H1 (cell line): Measurements from ENCODE around the gene TM9SF3. TPM values are rescaled to one million over a fixed set of nuclear protein-coding genes. Genes with fewer than 3 reads are reported as not detected.

ENCODE experiments used
- CTCF ChIA-PET: fragments of 300-600 bp; sonication (Branson Sonifier 250); formaldehyde crosslinking; loops from one replicate; lab custom pipeline; 2021; ENCODE audit not compliant: partially characterized antibody; lab: Charles Lee
- POLR2A ChIA-PET: fragments of 300-600 bp; sonication (Branson Sonifier 250); formaldehyde crosslinking; loops from one replicate; lab custom pipeline; 2021; ENCODE audit warnings: inconsistent platforms; ENCODE audit not compliant: partially characterized antibody; lab: Charles Lee
- DNase-seq, 2 experiments: peaks; one replicate each; pipeline versions ENCODE4 v3.0.0 to v3.0.0-alpha.2; 2010 to 2022; ENCODE audit warnings: low spot score in 2 of 2, low read depth in 1 of 2, mixed read lengths in 1 of 2
- FAIRE-seq: peaks from 2 replicates; lab custom pipeline; 2011; peaks lifted over from hg19 to GRCh38; lab: Jason Lieb, UNC
- H2AFZ ChIP-seq: 2 replicates; pipeline ENCODE4 v1.8.1; 2012; ENCODE audit warnings: low read length, inconsistent platforms
- H2AK5ac ChIP-seq: 2 replicates; pipeline ENCODE4 v1.6.1; 2013; ENCODE audit warnings: low read depth, low read length
- H2BK120ac ChIP-seq: replicated peaks from 2 replicates; pipeline ENCODE3; 2013; ENCODE audit warnings: low read depth, low read length, inconsistent platforms
- H2BK12ac ChIP-seq: 2 replicates; pipeline ENCODE4 v1.6.1; 2013; ENCODE audit warnings: low read depth, low read length
- H2BK15ac ChIP-seq: 2 replicates; pipeline ENCODE4 v1.6.1; 2013; ENCODE audit warnings: low read length
- H2BK20ac ChIP-seq: 2 replicates; pipeline ENCODE4 v1.6.1; 2013; ENCODE audit warnings: low read length
- H2BK5ac ChIP-seq: 2 replicates; pipeline ENCODE4 v1.6.1; 2013; ENCODE audit warnings: low read depth, low read length
- H3K14ac ChIP-seq: 2 replicates; pipeline ENCODE4 v1.6.1; 2013; ENCODE audit warnings: inconsistent platforms; ENCODE audit not compliant: insufficient read length
- H3K18ac ChIP-seq: 2 replicates; pipeline ENCODE4 v1.6.1; 2013; ENCODE audit warnings: low read length; ENCODE audit errors: extremely low read depth
- H3K23ac ChIP-seq: 2 replicates; pipeline ENCODE4 v1.6.1; 2013; ENCODE audit warnings: inconsistent platforms; ENCODE audit not compliant: insufficient read length
- H3K23me2 ChIP-seq: 2 replicates; pipeline ENCODE4 v1.6.1; 2013; ENCODE audit warnings: low read depth, low read length
- H3K27ac ChIP-seq: 2 replicates; pipeline ENCODE4 v1.6.1; 2011; ENCODE audit warnings: low read depth, low read length, inconsistent platforms
- H3K27me3 ChIP-seq, 4 experiments: replicated peaks in 1 of 4; 1 replicate in 1 of 4; 2 replicates in 3 of 4; pipeline versions ENCODE4 v1.6.1 to v1.8.1; 2011 to 2013; ENCODE audit warnings: low read length in 3 of 4, mild to moderate bottlenecking in 3 of 4, inconsistent platforms in 2 of 4, mixed read lengths in 2 of 4, moderate library complexity in 1 of 4; ENCODE audit not compliant: control insufficient read depth in 3 of 4, insufficient read depth in 3 of 4; ENCODE audit errors: extremely low read depth in 1 of 4
- H3K36me3 ChIP-seq, 4 experiments: 2 replicates each; pipeline versions ENCODE4 v1.6.1 to v1.8.1; 2011 to 2013; ENCODE audit warnings: mild to moderate bottlenecking in 4 of 4, low read length in 3 of 4, moderate library complexity in 2 of 4, control low read depth in 1 of 4, inconsistent platforms in 1 of 4; ENCODE audit not compliant: insufficient read depth in 4 of 4, control insufficient read depth in 2 of 4
- H3K4ac ChIP-seq: replicated peaks from 2 replicates; pipeline ENCODE3; 2013; ENCODE audit warnings: low read length, low read depth, mixed read lengths, inconsistent platforms; ENCODE audit not compliant: insufficient read length
- H3K4me1 ChIP-seq, 4 experiments: replicated peaks in 1 of 4; 1 replicate in 1 of 4; 2 replicates in 3 of 4; pipeline versions ENCODE4 v1.6.1 to v1.8.1; 2011 to 2013; ENCODE audit warnings: low read length in 3 of 4, inconsistent platforms in 2 of 4, mixed read lengths in 1 of 4; ENCODE audit not compliant: insufficient read depth in 4 of 4, control insufficient read depth in 3 of 4
- H3K4me2 ChIP-seq, 2 experiments: 2 replicates each; pipeline versions ENCODE4 v1.6.1 to v1.8.1; 2011 to 2013; ENCODE audit warnings: low read depth in 2 of 2, low read length in 2 of 2, control low read depth in 1 of 2, inconsistent platforms in 1 of 2, mild to moderate bottlenecking in 1 of 2; ENCODE audit not compliant: insufficient read depth in 1 of 2
- H3K4me3 ChIP-seq, 4 experiments: fragments of 200-600, 300-600 bp in 1 of 4; sonication (generic), shearing (Covaris generic), sonication (Bioruptor Twin) in 1 of 4; 2 replicates each; pipeline versions ENCODE4 v1.5.1 to v1.8.1; 2011 to 2016; ENCODE audit warnings: low read length in 4 of 4, low read depth in 3 of 4, control low read depth in 2 of 4, inconsistent platforms in 2 of 4, mild to moderate bottlenecking in 2 of 4, mixed read lengths in 1 of 4, moderate library complexity in 1 of 4; ENCODE audit not compliant: insufficient read depth in 2 of 4; ENCODE audit errors: extremely low read depth in 1 of 4
- H3K56ac ChIP-seq: replicated peaks from 2 replicates; pipeline ENCODE3; 2013; ENCODE audit warnings: low read depth, mild to moderate bottlenecking, mixed read lengths, low read length, inconsistent platforms; ENCODE audit not compliant: insufficient read length
- H3K79me1 ChIP-seq: 2 replicates; pipeline ENCODE4 v1.6.1; 2013; ENCODE audit warnings: low read depth, low read length, control low read depth
- H3K79me2 ChIP-seq, 2 experiments: 2 replicates each; pipeline versions ENCODE4 v1.6.1 to v1.8.1; 2012 to 2013; ENCODE audit warnings: low read length in 2 of 2, mild to moderate bottlenecking in 2 of 2, inconsistent platforms in 1 of 2; ENCODE audit not compliant: insufficient read depth in 2 of 2, control insufficient read depth in 1 of 2
- H3K9ac ChIP-seq, 4 experiments: replicated peaks in 1 of 4; 1 replicate in 1 of 4; 2 replicates in 3 of 4; pipeline versions ENCODE4 v1.6.1 to v1.8.1; 2011 to 2013; ENCODE audit warnings: low read depth in 3 of 4, low read length in 3 of 4, control low read depth in 2 of 4, mild to moderate bottlenecking in 2 of 4, moderate library complexity in 2 of 4, inconsistent platforms in 1 of 4; ENCODE audit errors: extremely low read depth in 1 of 4
- H3K9me3 ChIP-seq, 2 experiments: 2 replicates each; pipeline versions ENCODE4 v1.6.1 to v1.8.1; 2012 to 2013; ENCODE audit warnings: mild to moderate bottlenecking in 2 of 2, moderate library complexity in 2 of 2, control low read depth in 1 of 2, inconsistent platforms in 1 of 2, low read depth in 1 of 2, low read length in 1 of 2, mixed read lengths in 1 of 2; ENCODE audit not compliant: insufficient read depth in 2 of 2
- H4K20me1 ChIP-seq, 2 experiments: replicated peaks in 1 of 2; 2 replicates each; pipeline versions ENCODE3 to v1.8.1; 2011 to 2013; ENCODE audit warnings: inconsistent platforms in 2 of 2, low read length in 2 of 2, mild to moderate bottlenecking in 1 of 2; ENCODE audit not compliant: insufficient read depth in 2 of 2, control insufficient read depth in 1 of 2
- H4K5ac ChIP-seq: 2 replicates; pipeline ENCODE4 v1.6.1; 2013; ENCODE audit warnings: low read length, low read depth, mixed read lengths, inconsistent platforms; ENCODE audit not compliant: insufficient read length
- H4K8ac ChIP-seq: 2 replicates; pipeline ENCODE4 v1.8.0; 2013; ENCODE audit warnings: mild to moderate bottlenecking, moderate library complexity, low read length, inconsistent platforms; ENCODE audit not compliant: insufficient read depth; ENCODE audit errors: extremely low read depth
- H4K91ac ChIP-seq: replicated peaks from 2 replicates; pipeline ENCODE3; 2013; ENCODE audit warnings: low read length, mixed read lengths, inconsistent platforms; ENCODE audit not compliant: insufficient read length
- GABPA ChIP-seq: IDR thresholded peaks from 2 replicates; pipeline ENCODE4 v1.6.1; 2011; ENCODE audit warnings: mild to moderate bottlenecking, low read length, moderate library complexity, borderline replicate concordance; ENCODE audit not compliant: insufficient read depth
- WGBS, 2 experiments: shearing (Covaris generic) in 1 of 2; methylation state at CpG; one replicate each; pipeline versions ENCODE4 v1.1.6 to v1.1.7; 2013 to 2015; ENCODE audit warnings: low lambda C conversion rate in 2 of 2, mixed read lengths in 2 of 2, inconsistent platforms in 1 of 2, low coverage in 1 of 2, missing lambda C conversion rate in 1 of 2; ENCODE audit not compliant: insufficient replicate concordance in 2 of 2, insufficient coverage in 1 of 2, insufficient read length in 1 of 2; ENCODE audit errors: extremely low coverage in 1 of 2, missing lambda C conversion rate in 1 of 2; 5-methylcytosine and 5-hydroxymethylcytosine counted together
- polyA plus RNA-seq, 7 experiments: library from polyadenylated mRNA; depleted of rRNA in 3 of 7; stranded (reverse) in 5 of 7; unstranded in 2 of 7; fragments of >200 nt in 5 of 7; fragments of 200-250 nt in 2 of 7; gene quantifications; 1 replicate in 5 of 7; 2 replicates in 1 of 7; 4 replicates in 1 of 7; pipeline versions ENCODE4 v1.2.1 to v1.2.3, GENCODE V29; 2011 to 2013; ENCODE audit warnings: missing spikeins in 2 of 7, mixed read lengths in 2 of 7
- total RNA-seq: library from RNA; stranded (reverse); fragmentation: NEBNext Ultra II Directional; extraction: Animal tissue kit (Norgen Biotek cat#: 25700); gene quantifications from 2 replicates; pipeline ENCODE4 v1.2.1, GENCODE V29; 2021

The TM9SF3 gene
- total and polyA plus RNA-seq, 2 of the 8 experiments (the other 6 are each of a cell fraction or from before 2014, with no cell fraction given), result 123 to 127 TPM

DNA sequence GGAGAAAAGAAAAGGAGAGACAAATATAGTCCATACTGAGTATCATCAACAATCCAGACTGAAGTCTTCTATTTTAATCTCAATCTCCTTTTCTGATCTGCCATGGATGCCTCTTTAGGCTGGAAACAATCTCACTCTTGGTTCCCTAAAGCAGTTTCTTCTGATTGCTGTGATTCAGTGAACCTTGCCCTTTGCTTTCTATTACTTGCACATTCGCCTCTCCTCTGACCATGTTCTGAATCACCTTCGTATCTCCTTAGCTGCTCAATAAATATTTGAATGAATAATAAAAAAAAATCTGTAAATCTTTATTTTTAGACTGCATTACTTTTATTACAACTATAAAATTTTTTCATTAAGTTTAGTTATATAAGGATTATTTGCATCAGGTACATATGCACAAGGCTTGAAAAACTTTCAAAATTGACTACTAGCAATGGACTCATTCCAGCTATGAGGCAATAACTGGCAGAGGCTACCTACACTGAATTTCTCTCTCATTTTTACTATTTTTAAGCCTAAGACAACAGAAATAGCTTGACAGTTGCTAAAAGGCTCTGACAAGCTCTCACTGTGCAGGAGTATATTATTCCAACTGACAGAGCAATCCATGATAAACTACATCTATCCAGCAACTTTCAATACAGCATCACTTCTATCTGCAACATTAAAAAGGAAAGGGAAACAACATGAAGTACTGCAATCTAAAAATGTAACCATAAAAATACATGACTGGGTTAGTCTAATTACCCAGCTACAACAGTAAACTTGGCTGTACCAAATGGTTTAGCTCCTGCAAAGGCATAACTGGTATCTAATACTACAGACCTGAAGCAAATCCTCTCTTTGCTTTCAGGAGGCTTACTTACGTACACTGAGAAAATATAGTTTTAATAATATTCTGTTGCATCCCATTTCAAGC, 25.6 kb downstream of the TM9SF3 start:
- Histone ChIP-seq H2BK12ac (no peak overlapping the region), H2BK15ac (no peak overlapping the region), H3K4me3 (no peak overlapping the region), H4K20me1 (peaks cover 1 to 2% of the 10 kb centered on the region in 2 experiments), H3K36me3 (peaks cover 0 to 32% (median 11%) of the 10 kb centered on the region in 4 experiments; a peak in 7 of 8 replicates), H3K79me2 (peaks cover 0 to 15% of the 10 kb centered on the region in 2 experiments; a peak in 2 of 4 replicates), H3K23me2 (peaks cover 3% of the 10 kb centered on the region; the same call in 1 of the 2 replicates), H3K27me3 (no peaks in the 10 kb centered on the region), H4K91ac (no peak overlapping the region), H3K27ac (no peak overlapping the region), H2AK5ac (no peak overlapping the region), H3K79me1 (no peaks in the 10 kb centered on the region), H4K8ac (no peak overlapping the region), H4K5ac (no peak overlapping the region), H3K4me2 (no peak overlapping the region), H3K4ac (no peak overlapping the region), H3K9ac (no peak overlapping the region), H3K23ac (no peak overlapping the region), H2BK120ac (no peak overlapping the region), H2BK5ac (no peak overlapping the region)
- WGBS, 2 experiments, result 90% methylated on average over 3 of the region's 3 CpGs; no CpG with 5 or more reads in 1 of the 2 experiments
- POLR2A ChIA-PET, result interaction anchor here (0.6 to 0.7 kb wide), 2 partner anchors 391 to 503 kb away, joined by 3 read pairs; no protein-coding TSS in a partner anchor
- no peak for TF ChIP-seq GABPA
- TF ChIP-seq, all 59 proteins: peak for 0
- Histone ChIP-seq H3K4me1 (no peaks in the 10 kb centered on the region), H3K18ac (no peak overlapping the region), H3K56ac (no peak overlapping the region), H2BK20ac (no peak overlapping the region), H3K14ac (no peak overlapping the region), H3K9me3 (no peaks in the 10 kb centered on the region), H2AFZ (no peak overlapping the region)
- CTCF ChIA-PET, result interaction anchor here (0.5 to 3.6 kb wide), 5 partner anchors 10 to 649 kb away, joined by 3 to 13 read pairs (median 3); no protein-coding TSS in a partner anchor
- FAIRE-seq, result no peak
- DNase-seq, result no peak
